K562 (cell line): ENCODE measurements around the gene PCGF6. TPM values are rescaled to one million over a fixed set of nuclear protein-coding genes. Genes with fewer than 3 reads are reported as not detected.

Source experiments
- ATAC-seq: fragments of 200-7000 bp; cut with Tn5 transposase; 3 replicates; pipeline ENCODE4 v1.9.1; 2020; ENCODE audit warnings: moderate library complexity
- BruUV-seq: library from RNA; stranded (reverse); fragments of 400-500 nt; replicated peaks from 2 replicates; lab custom pipeline; 2021; lab: Mats Ljungman, UMichigan
- CTCF ChIA-PET: fragments of 300-600 bp; formaldehyde crosslinking; extraction: SDS; loops from one replicate; lab custom pipeline; 2021; ENCODE audit warnings: low intra/inter-chr PET ratio; lab: Yijun Ruan, JAX
- POLR2A ChIA-PET: fragments of 300-600, 350-650 bp; sonication (Branson Sonifier 250); formaldehyde crosslinking; extraction: SDS; loops from one replicate; lab custom pipeline; 2021; ENCODE audit warnings: antibody characterized with exemption, inconsistent platforms; lab: Yijun Ruan, JAX
- DNase-seq, 4 experiments: peaks; one replicate each; pipeline versions ENCODE4 v3.0.0 to v3.0.0-alpha.2; 2011 to 2018; ENCODE audit warnings: low spot score in 3 of 4, mixed read lengths in 3 of 4; ENCODE audit errors: extremely low read depth in 1 of 4
- FAIRE-seq: peaks from 2 replicates; lab custom pipeline; 2011; peaks lifted over from hg19 to GRCh38; lab: Jason Lieb, UNC
- H2AFZ ChIP-seq: 2 replicates; pipeline ENCODE4 v1.6.0; 2011; ENCODE audit warnings: low read depth, low read length, control low read depth, inconsistent platforms
- H3K27ac ChIP-seq: fragments of 200-600 bp; 3 replicates; pipeline ENCODE4 v1.8.0; 2011; ENCODE audit warnings: low read depth, mild to moderate bottlenecking, control low read depth, inconsistent platforms, low read length, moderate library complexity, mixed read lengths; ENCODE audit errors: extremely low read depth
- H3K27me3 ChIP-seq, 2 experiments: fragments of 300-600 bp in 1 of 2; 2 replicates in 1 of 2; 3 replicates in 1 of 2; pipeline versions ENCODE4 v1.6.0 to v1.8.0; 2011; ENCODE audit warnings: inconsistent platforms in 2 of 2, low read length in 2 of 2, mild to moderate bottlenecking in 1 of 2, mixed read lengths in 1 of 2, moderate library complexity in 1 of 2; ENCODE audit not compliant: control insufficient read depth in 2 of 2, insufficient read depth in 2 of 2
- H3K36me3 ChIP-seq: fragments of 300-600 bp; 3 replicates; pipeline ENCODE4 v1.8.0; 2011; ENCODE audit warnings: mild to moderate bottlenecking, low read length, inconsistent platforms; ENCODE audit not compliant: control insufficient read depth, insufficient read depth
- H3K4me1 ChIP-seq, 2 experiments: fragments of 200-600 bp in 1 of 2; replicated peaks in 1 of 2; 2 replicates in 1 of 2; 3 replicates in 1 of 2; pipeline versions ENCODE4 v1.5.1 to v1.8.0; 2011; ENCODE audit warnings: inconsistent platforms in 2 of 2, low read length in 2 of 2, mild to moderate bottlenecking in 1 of 2, mixed read lengths in 1 of 2, moderate library complexity in 1 of 2; ENCODE audit not compliant: control insufficient read depth in 2 of 2, insufficient read depth in 2 of 2
- H3K4me2 ChIP-seq: 2 replicates; pipeline ENCODE4 v1.6.1; 2011; ENCODE audit warnings: low read length, control low read depth, inconsistent platforms, mixed read lengths; ENCODE audit not compliant: insufficient read depth
- H3K4me3 ChIP-seq: fragments of 200-600 bp; sonication (generic), shearing (Covaris generic); 2 replicates; pipeline ENCODE4 v1.5.1; 2016; ENCODE audit warnings: control low read depth, inconsistent platforms
- H3K79me2 ChIP-seq: fragments of 200-600 bp; 3 replicates; pipeline ENCODE4 v1.8.0; 2011; ENCODE audit warnings: low read length, inconsistent platforms; ENCODE audit not compliant: control insufficient read depth, insufficient read depth
- H3K9ac ChIP-seq, 2 experiments: 2 replicates each; pipeline versions ENCODE4 v1.6.0 to v1.6.1; 2011; ENCODE audit warnings: low read depth in 2 of 2, low read length in 2 of 2, control low read depth in 1 of 2, inconsistent platforms in 1 of 2, mild to moderate bottlenecking in 1 of 2, mixed read lengths in 1 of 2; ENCODE audit not compliant: insufficient read depth in 1 of 2
- H3K9me1 ChIP-seq: one replicate; pipeline ENCODE4 v1.6.0; 2011; ENCODE audit warnings: inconsistent platforms, mild to moderate bottlenecking, low read length, moderate library complexity; ENCODE audit not compliant: control insufficient read depth, insufficient read depth
- H3K9me3 ChIP-seq: replicated peaks from 2 replicates; pipeline ENCODE4 v1.5.1; 2011; ENCODE audit warnings: low read depth, low read length, inconsistent platforms; ENCODE audit not compliant: control insufficient read depth, insufficient read depth
- H4K20me1 ChIP-seq: replicated peaks from 2 replicates; pipeline ENCODE4 v1.6.1; 2011; ENCODE audit warnings: low read length, inconsistent platforms, mixed read lengths; ENCODE audit not compliant: control insufficient read depth, insufficient read depth
- ASH1L ChIP-seq: fragments of 450-650 bp; IDR thresholded peaks from 2 replicates; pipeline ENCODE4 v1.6.1; 2018; ENCODE audit warnings: borderline replicate concordance, mild to moderate bottlenecking, low read depth; ENCODE audit not compliant: partially characterized antibody
- HDAC8 ChIP-seq: fragments of 450-650 bp; IDR thresholded peaks from 2 replicates; pipeline ENCODE4 v1.6.1; 2016; ENCODE audit warnings: mild to moderate bottlenecking, missing genetic modification characterization, moderate library complexity, missing compliant biosample characterization
- POLR3G ChIP-seq: IDR thresholded peaks from 2 replicates; pipeline ENCODE4 v1.6.1; 2011; ENCODE audit not compliant: insufficient read length, insufficient replicate concordance; ENCODE audit errors: extremely low read depth
- TOE1 ChIP-seq, 2 experiments: fragments of 450-650 bp in 1 of 2; sonication (generic) in 1 of 2; formaldehyde crosslinking in 1 of 2; IDR thresholded peaks; 2 replicates each; pipeline versions ENCODE4 v1.7.1 to v1.8.0; 2016 to 2022; ENCODE audit warnings: borderline replicate concordance in 2 of 2, mild to moderate bottlenecking in 2 of 2, antibody characterized with exemption in 1 of 2, inconsistent platforms in 1 of 2, low read depth in 1 of 2, missing genetic modification reagents in 1 of 2, moderate library complexity in 1 of 2
- WGBS: fragments of 100-300 bp; shearing (Covaris generic); methylation state at CpG from one replicate; pipeline ENCODE4 v1.1.6; 2016; ENCODE audit warnings: low coverage, mixed read lengths; ENCODE audit not compliant: insufficient coverage; ENCODE audit errors: missing lambda C conversion rate; 5-methylcytosine and 5-hydroxymethylcytosine counted together
- in situ Hi-C: fragments of 300-500 bp; cut with MboI; formaldehyde crosslinking; loops from 4 replicates; pipeline ENCODE4 v1.15.0; 2018; ENCODE audit warnings: inconsistent platforms, mixed read lengths
- intact Hi-C: fragments of 100-400 bp; cut with micrococcal nuclease; formaldehyde crosslinking; loops from 2 replicates; pipeline ENCODE4 v1.14.2; 2022
- polyA plus RNA-seq, 8 experiments: library from polyadenylated mRNA; depleted of rRNA in 4 of 8; stranded (reverse) in 5 of 8; unstranded in 3 of 8; fragments of >200 nt; fragmentation: Nextera tagmentation in 2 of 8; fragmentation: Illumina TruSeq in 1 of 8; extraction: Ambion mirVana in 2 of 8; extraction: Trizol in 1 of 8; gene quantifications; 2 replicates each; pipeline versions ENCODE4 v1.2.1 to v1.2.3, GENCODE V29; 2011 to 2014; ENCODE audit warnings: inconsistent platforms in 1 of 8, missing spikeins in 1 of 8
- total RNA-seq, 7 experiments: library from RNA; depleted of rRNA in 6 of 7; stranded (reverse); fragments of >200 nt in 6 of 7; fragmentation: Illumina TruSeq in 2 of 7; extraction: Trizol in 2 of 7; gene quantifications; 2 replicates each; pipeline versions ENCODE4 v1.2.1 to v1.2.3, GENCODE V29; 2011 to 2021; ENCODE audit warnings: low replicate concordance in 1 of 7
- TF ChIP-seq, protein P1 (sequence below): fragments of 200-800 bp; sonication (Bioruptor generic); IDR thresholded peaks from 2 replicates; pipeline ENCODE4 v1.6.1; 2016; ENCODE audit warnings: missing genetic modification characterization, missing compliant biosample characterization

Gene PCGF6
- total and polyA plus RNA-seq, 9 of the 15 experiments (the other 6 are each of a cell fraction or from before 2014, with no cell fraction given), result 8.4 to 24.6 (median 20.6) TPM

DNA sequence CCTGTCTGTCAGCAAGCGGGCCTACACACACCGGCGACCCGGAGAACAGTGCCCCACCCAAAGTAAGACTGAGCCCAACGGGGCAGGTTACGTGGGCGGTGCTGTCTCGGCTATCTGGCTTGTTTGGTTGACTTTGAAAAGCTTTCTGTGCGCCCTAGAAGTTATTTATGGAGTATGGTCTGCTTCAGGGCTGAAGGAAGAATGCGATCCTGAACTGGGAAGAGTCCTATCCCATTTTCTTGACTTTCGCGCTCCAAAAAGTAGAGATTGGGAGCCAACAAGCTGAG lies 72.5 kb downstream of the PCGF6 start (continued):
- TF ChIP-seq, protein P1, sequence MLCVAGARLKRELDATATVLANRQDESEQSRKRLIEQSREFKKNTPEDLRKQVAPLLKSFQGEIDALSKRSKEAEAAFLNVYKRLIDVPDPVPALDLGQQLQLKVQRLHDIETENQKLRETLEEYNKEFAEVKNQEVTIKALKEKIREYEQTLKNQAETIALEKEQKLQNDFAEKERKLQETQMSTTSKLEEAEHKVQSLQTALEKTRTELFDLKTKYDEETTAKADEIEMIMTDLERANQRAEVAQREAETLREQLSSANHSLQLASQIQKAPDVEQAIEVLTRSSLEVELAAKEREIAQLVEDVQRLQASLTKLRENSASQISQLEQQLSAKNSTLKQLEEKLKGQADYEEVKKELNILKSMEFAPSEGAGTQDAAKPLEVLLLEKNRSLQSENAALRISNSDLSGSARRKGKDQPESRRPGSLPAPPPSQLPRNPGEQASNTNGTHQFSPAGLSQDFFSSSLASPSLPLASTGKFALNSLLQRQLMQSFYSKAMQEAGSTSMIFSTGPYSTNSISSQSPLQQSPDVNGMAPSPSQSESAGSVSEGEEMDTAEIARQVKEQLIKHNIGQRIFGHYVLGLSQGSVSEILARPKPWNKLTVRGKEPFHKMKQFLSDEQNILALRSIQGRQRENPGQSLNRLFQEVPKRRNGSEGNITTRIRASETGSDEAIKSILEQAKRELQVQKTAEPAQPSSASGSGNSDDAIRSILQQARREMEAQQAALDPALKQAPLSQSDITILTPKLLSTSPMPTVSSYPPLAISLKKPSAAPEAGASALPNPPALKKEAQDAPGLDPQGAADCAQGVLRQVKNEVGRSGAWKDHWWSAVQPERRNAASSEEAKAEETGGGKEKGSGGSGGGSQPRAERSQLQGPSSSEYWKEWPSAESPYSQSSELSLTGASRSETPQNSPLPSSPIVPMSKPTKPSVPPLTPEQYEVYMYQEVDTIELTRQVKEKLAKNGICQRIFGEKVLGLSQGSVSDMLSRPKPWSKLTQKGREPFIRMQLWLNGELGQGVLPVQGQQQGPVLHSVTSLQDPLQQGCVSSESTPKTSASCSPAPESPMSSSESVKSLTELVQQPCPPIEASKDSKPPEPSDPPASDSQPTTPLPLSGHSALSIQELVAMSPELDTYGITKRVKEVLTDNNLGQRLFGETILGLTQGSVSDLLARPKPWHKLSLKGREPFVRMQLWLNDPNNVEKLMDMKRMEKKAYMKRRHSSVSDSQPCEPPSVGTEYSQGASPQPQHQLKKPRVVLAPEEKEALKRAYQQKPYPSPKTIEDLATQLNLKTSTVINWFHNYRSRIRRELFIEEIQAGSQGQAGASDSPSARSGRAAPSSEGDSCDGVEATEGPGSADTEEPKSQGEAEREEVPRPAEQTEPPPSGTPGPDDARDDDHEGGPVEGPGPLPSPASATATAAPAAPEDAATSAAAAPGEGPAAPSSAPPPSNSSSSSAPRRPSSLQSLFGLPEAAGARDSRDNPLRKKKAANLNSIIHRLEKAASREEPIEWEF (CRISPR knock-in tag), result no peak
- TF ChIP-seq TOE1 (IDR thresholded peaks at IDR 0.05; ENCODE audit: borderline replicate concordance) (no peak), TOE1 (CRISPR knock-in tag; IDR thresholded peaks at IDR 0.05; ENCODE audit: borderline replicate concordance, low read depth) (no peak)
- TF ChIP-seq, all 486 proteins: peak for 0

GRCh38 chr10:103277713-103278536 lies 73.0 kb downstream of the PCGF6 start:
- H3K9me1 ChIP-seq, result no peaks in the 10 kb centered on the region

More at GRCh38 chr10:103277713-103278536, 73.0 kb downstream of the PCGF6 start:
- no peaks in the 10 kb centered on the region for H3K36me3 ChIP-seq
- ChIA-PET POLR2A (interaction anchor here (1.6 kb wide), 1 partner anchor 12 kb away, joined by 5 read pairs; no protein-coding TSS in a partner anchor), CTCF (no interaction called here)
- 46% methylated on average over 27 of the region's 76 CpGs for WGBS
- no peak for ATAC-seq
- DNase-seq, result no peak
- peaks cover 0 to 14% of the 10 kb centered on the region in 2 experiments; a peak in 1 of 5 replicates for H3K27me3 ChIP-seq
- TF ChIP-seq HDAC8 (tag) (no peak), ASH1L (no peak), POLR3G (no peak)
- no peaks in the 10 kb centered on the region for H3K9me3 ChIP-seq
- no TSS peak for BruUV-seq
- in situ Hi-C loops, result no loop called here
- no peaks in the 10 kb centered on the region for H3K79me2 ChIP-seq
- intact Hi-C loops, result no loop called here
- H2AFZ ChIP-seq, result no peak overlapping the region
- H3K4me2 ChIP-seq, result no peak overlapping the region
- peaks cover 0 to 3% of the 10 kb centered on the region in 2 experiments; a peak in 2 of 5 replicates for H3K4me1 ChIP-seq
- no peak for FAIRE-seq
- H3K4me3 ChIP-seq, result no peak overlapping the region
- H3K9ac ChIP-seq, result no peak overlapping the region
- H4K20me1 ChIP-seq, result no peaks in the 10 kb centered on the region; the same call in 1 of the 2 replicates
- no peak overlapping the region for H3K27ac ChIP-seq
